Measurements from ENCODE around the gene GSTO2.

GSTO2 gene

DNA sequence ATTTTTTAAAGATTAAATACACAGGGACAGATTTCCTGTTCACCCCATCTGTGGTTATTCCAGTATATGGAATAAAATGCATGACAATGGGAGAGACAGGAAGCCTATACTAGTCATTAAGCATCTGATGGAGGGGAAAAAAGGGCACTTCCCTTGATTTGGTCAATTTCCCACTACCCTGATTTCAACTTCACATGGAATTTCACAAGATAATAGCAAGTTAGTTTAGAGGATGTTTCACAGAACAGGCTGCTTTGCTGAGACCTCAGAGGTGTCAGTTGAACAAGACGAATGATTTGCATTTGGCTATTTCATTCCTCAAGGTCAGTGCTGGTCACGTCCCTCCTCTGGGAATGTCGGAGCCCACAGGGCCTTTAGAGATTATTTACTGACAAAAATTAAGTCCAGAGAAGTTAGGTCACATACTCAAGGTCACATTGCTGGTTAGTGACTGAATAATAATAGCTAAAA is 74.0 kb downstream of the GSTO2 start:
- FAIRE-seq (no peak), DNase-seq (ENCODE audit: insufficient read length, low spot score) (no peak)
- TF ChIP-seq, protein P1, sequence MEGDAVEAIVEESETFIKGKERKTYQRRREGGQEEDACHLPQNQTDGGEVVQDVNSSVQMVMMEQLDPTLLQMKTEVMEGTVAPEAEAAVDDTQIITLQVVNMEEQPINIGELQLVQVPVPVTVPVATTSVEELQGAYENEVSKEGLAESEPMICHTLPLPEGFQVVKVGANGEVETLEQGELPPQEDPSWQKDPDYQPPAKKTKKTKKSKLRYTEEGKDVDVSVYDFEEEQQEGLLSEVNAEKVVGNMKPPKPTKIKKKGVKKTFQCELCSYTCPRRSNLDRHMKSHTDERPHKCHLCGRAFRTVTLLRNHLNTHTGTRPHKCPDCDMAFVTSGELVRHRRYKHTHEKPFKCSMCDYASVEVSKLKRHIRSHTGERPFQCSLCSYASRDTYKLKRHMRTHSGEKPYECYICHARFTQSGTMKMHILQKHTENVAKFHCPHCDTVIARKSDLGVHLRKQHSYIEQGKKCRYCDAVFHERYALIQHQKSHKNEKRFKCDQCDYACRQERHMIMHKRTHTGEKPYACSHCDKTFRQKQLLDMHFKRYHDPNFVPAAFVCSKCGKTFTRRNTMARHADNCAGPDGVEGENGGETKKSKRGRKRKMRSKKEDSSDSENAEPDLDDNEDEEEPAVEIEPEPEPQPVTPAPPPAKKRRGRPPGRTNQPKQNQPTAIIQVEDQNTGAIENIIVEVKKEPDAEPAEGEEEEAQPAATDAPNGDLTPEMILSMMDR (IDR thresholded peaks at IDR 0.05; ENCODE audit: insufficient read depth, missing control alignments) = no peak

DNA sequence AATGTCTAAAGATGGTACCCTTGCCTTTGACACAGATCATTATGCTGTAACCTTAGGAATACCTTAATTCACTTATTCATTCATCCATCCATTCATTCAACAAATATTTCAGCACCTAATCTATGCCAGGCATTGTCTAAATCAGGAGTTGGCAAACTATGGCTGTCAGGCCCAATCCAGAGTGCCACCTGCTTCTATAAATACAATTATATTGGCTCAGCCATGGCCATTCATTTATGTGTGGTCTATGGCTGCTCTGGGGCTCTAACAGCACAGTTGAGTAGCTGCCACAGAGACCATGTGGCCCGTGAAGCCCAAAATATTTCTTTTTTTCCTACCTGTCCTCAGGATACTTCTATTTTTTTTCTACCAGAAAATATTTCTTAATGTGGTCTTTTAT is 75.2 kb downstream of the GSTO2 start:
- TF ChIP-seq, protein P1 (IDR thresholded peaks at IDR 0.05; ENCODE audit: insufficient read depth, missing control alignments) = no peak
- DNase-seq (ENCODE audit: insufficient read length, low spot score) (no peak), FAIRE-seq (no peak)

DNA sequence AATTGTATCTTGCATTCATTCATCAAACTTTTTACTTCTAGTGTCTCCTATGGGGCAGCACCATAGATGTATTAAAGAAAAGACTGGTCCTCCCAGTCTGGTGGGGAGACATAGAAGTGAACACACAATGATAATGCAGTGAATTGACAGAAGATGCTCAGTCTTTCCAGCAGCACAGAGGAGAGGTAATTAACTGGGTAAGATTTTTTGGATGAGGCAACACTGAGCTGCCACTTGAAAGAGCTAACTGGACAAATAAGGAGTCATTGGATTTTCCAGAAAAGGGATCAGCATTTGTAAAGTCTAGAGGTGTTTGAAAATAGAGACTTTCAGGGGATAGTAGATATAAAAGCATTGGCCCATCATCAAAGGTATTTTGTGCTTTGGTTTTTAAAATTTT is 76.5 kb downstream of the GSTO2 start:
- TF ChIP-seq, protein P1 (IDR thresholded peaks at IDR 0.05; ENCODE audit: insufficient read depth, missing control alignments) = no peak
- FAIRE-seq = no peak
- no peak for DNase-seq (ENCODE audit: insufficient read length, low spot score)

- no peak for FAIRE-seq
- DNase-seq (ENCODE audit: insufficient read length, low spot score) = no peak
- TF ChIP-seq, protein P1 (IDR thresholded peaks at IDR 0.05; ENCODE audit: insufficient read depth, missing control alignments) = no peak
Observed at GRCh38 chr10:104345941-104346340, 77.0 kb downstream of the GSTO2 start.

DNA sequence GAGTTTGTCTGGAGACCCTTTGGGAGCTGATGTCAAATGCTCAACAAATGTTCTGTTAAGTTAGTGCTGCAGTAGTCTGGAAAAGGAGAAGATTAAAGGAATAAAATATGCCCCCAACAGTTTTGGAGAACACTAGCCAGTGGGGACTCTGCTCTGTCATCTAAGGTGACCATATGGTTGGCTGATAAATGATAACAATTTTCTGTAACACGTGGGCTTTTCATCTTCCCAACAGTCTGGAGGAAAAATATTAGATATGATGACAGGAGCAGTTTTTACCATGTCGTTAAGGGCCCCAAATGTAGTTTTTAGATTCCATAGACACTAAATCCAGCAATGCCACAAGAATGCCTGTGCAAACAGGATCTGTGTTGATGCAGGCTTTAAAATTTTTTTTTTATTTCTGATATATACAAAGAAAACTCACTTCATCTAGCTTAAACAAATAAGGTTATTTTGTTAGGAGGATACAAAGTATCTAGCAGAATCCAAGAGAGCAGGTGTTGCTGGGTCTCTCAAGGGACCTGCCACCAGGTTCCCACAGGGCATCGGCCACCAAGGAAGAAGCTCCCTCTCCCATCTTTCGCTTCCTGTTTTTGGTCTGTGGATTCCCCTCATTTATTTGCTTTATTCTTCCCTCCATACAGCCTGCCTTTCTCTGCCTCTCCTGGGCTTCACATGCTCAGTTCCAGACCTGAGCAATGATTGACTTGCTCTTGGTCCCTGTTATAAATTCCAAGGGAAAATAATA is 78.5 kb downstream of the GSTO2 start:
- FAIRE-seq (no peak), DNase-seq (ENCODE audit: insufficient read length, low spot score) (no peak)
- TF ChIP-seq, protein P1 (IDR thresholded peaks at IDR 0.05; ENCODE audit: insufficient read depth, missing control alignments) = no peak

DNA sequence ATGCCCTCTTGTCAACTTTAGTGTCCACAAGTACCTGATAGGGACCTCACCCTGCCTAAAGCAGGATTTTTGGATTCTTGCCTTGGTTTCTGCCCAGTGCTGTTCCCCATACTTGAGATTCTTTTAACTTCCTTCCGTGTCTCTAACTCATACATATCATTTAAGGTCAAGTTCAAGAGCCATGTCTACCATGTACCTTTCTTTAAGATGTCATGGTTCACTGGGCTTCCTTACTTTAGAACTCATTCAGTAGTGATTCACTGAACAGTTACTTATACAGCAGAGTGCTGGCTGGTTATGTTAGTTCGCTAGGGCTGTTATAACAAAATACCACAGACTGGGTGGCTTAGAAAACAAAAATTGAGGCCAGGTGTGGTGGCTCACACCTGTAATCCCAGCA is 79.6 kb downstream of the GSTO2 start:
- no peak for FAIRE-seq
- DNase-seq (ENCODE audit: insufficient read length, low spot score) = no peak
- TF ChIP-seq, protein P1 (IDR thresholded peaks at IDR 0.05; ENCODE audit: insufficient read depth, missing control alignments) = no peak

- FAIRE-seq (no peak), DNase-seq (ENCODE audit: insufficient read length, low spot score) (no peak)
- TF ChIP-seq, protein P1 (IDR thresholded peaks at IDR 0.05; ENCODE audit: insufficient read depth, missing control alignments) = no peak
Observed at GRCh38 chr10:104349623-104350126, 80.7 kb downstream of the GSTO2 start.

Data from D721Med (cell line).